Measurements from ENCODE around the gene RDX. TPM values are rescaled to one million over a fixed set of nuclear protein-coding genes. Genes with fewer than 3 reads are reported as not detected.
A peak's percentile ranks its signal among the peaks of the same experiment; 100 is the strongest.

RDX gene
- polyA plus RNA-seq, 1 donor from 2014 or later = 19.6 TPM

DNA sequence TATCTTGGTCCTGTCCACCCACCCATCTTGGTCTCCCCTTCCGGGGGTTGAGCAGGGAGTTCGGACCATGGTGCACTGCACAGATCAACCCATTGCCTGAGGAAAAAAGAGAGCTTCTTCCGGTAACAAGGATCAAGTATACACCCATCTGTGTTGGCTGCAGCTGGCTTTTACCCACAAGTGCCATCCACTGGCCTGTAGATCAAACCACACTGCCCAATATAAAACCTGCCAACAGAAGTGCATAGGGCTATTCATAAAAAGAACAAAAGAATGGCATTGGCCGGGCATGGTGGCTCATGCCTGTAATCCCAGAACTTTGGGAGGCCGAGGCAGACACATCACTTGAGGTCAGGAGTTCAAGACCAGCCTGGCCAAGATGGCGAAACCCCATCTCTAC is 108.7 kb downstream of the RDX start:
- H3K36me3 Mint-ChIP-seq = no peaks in the 10 kb centered on the region
- H3K9me3 Mint-ChIP-seq = peaks cover under 1 to 15% (median 2%) of the 10 kb centered on the region in 3 donors
- H3K4me1 Mint-ChIP-seq = peaks cover 6 to 11% (median 6%) of the 10 kb centered on the region in 3 donors
- H3K27me3 Mint-ChIP-seq = peaks cover 25% of the 10 kb centered on the region
- H3K27ac Mint-ChIP-seq = no peak overlapping the region
- H3K4me3 Mint-ChIP-seq = no peak overlapping the region

GRCh38 chr11:110186867-110187266 is 109.5 kb downstream of the RDX start:
- Mint-ChIP-seq H3K9me3 (peaks cover 0 to 13% (median 2%) of the 10 kb centered on the region in 3 donors), H3K27ac (no peak overlapping the region), H3K27me3 (peaks cover 28% of the 10 kb centered on the region), H3K4me3 (no peak overlapping the region), H3K4me1 (peaks cover 0 to 5% (median 0%) of the 10 kb centered on the region in 3 donors), H3K36me3 (no peaks in the 10 kb centered on the region)

- no peaks in the 10 kb centered on the region for H3K36me3 Mint-ChIP-seq
- H3K4me1 Mint-ChIP-seq = peaks cover 0 to 5% (median 0%) of the 10 kb centered on the region in 3 donors
- no peak overlapping the region for H3K27ac Mint-ChIP-seq
- H3K9me3 Mint-ChIP-seq = peaks cover 0 to 13% (median 2%) of the 10 kb centered on the region in 3 donors
- H3K4me3 Mint-ChIP-seq = no peak overlapping the region
- H3K27me3 Mint-ChIP-seq = peaks cover 29% of the 10 kb centered on the region
Measured at GRCh38 chr11:110186456-110186855, 110.0 kb downstream of the RDX start.

- H3K27me3 Mint-ChIP-seq = peaks cover 27% of the 10 kb centered on the region
- H3K27ac Mint-ChIP-seq = no peak overlapping the region
- H3K9me3 Mint-ChIP-seq = peaks cover 0 to 6% (median 0%) of the 10 kb centered on the region in 3 donors
Measured at GRCh38 chr11:110185599-110185998, 110.8 kb downstream of the RDX start.

GRCh38 chr11:110185121-110185591 is 111.3 kb downstream of the RDX start:
- no peak overlapping the region for H3K27ac Mint-ChIP-seq
- H3K27me3 Mint-ChIP-seq = peaks cover 24% of the 10 kb centered on the region
- no peaks in the 10 kb centered on the region for H3K4me1 Mint-ChIP-seq
- peaks cover 2% of the 10 kb centered on the region for H3K36me3 Mint-ChIP-seq
- H3K4me3 Mint-ChIP-seq = no peak overlapping the region
- H3K9me3 Mint-ChIP-seq = peaks cover 0 to 2% (median 0%) of the 10 kb centered on the region in 3 donors

More at GRCh38 chr11:110185599-110185998, 110.8 kb downstream of the RDX start:
- no peak overlapping the region for H3K4me3 Mint-ChIP-seq
- H3K36me3 Mint-ChIP-seq = peaks cover 2% of the 10 kb centered on the region
- peaks cover 0 to 3% (median 0%) of the 10 kb centered on the region in 3 donors for H3K4me1 Mint-ChIP-seq

DNA sequence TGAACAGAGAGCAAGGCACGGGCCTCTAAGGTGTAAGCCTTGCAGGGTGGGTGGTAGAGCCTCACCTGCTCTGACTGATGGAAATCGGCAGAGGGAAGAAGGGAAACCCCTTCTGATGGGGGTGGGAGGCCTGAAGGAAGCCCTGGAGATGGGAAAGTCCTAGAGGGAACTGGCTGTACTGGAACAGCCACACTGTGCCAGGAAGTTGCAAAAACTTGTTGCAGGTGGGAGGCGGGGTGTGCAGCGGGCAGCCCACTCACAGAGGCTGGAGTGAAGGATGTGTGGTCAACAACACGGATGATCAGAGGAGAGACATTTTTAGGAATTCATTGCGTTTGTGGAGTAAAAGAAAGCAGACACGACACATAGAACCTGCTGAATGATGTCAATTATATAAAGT is 112.0 kb downstream of the RDX start:
- Mint-ChIP-seq H3K4me1 (no peaks in the 10 kb centered on the region), H3K27ac (peak overlapping the region in 1 of 3 donors; percentile 39), H3K9me3 (peaks cover 0 to 1% (median 0%) of the 10 kb centered on the region in 3 donors), H3K27me3 (peaks cover 22% of the 10 kb centered on the region), H3K4me3 (no peak overlapping the region), H3K36me3 (peaks cover 2% of the 10 kb centered on the region)

DNA sequence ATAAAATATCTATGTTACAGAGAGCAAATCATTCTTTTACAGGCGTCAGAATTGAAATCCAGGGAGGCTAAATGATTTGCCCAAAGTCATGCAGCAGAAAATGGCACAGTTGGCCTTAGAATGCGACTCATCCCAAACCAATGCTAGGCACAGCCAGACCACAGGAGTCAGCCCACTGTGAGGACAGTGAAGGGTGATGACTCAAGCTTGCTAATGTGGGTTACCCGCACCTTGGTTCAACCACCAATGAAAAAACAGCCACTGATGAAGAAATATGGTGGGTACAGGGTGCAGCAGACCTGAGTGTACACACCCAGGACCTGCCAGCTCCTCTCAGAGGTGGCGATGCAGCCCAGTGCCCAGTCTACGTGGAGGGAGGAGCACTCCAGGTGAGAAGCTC is 113.5 kb downstream of the RDX start:
- H3K4me3 Mint-ChIP-seq = no peak overlapping the region
- H3K27me3 Mint-ChIP-seq = peaks cover 19% of the 10 kb centered on the region
- no peaks in the 10 kb centered on the region for H3K9me3 Mint-ChIP-seq
- H3K36me3 Mint-ChIP-seq = peaks cover 2% of the 10 kb centered on the region
- no peaks in the 10 kb centered on the region for H3K4me1 Mint-ChIP-seq
- H3K27ac Mint-ChIP-seq = no peak overlapping the region

DNA sequence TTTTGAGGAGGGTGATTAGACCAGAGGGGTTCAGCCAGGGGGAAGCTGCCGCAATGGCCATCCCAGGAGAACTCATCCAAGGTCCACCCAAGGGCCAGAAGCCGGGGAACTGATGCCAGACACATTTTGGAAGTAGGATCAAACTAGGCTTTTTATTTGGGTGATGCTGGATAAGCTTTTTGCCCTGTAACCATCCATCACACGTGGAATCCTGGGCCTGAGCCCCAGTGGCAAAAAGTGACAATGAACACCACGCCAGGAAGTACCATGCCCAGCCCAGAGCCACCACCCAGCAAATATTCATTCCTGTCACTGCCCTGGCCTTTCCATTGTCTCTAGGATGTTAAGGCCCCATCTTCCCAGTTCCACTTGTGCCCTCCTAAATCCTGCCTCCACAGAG is 117.3 kb downstream of the RDX start:
- H3K36me3 Mint-ChIP-seq = peaks cover 2% of the 10 kb centered on the region
- no peaks in the 10 kb centered on the region for H3K9me3 Mint-ChIP-seq
- peaks cover 11% of the 10 kb centered on the region for H3K27me3 Mint-ChIP-seq
- H3K4me3 Mint-ChIP-seq = no peak overlapping the region
- H3K4me1 Mint-ChIP-seq = peaks cover 2 to 3% (median 3%) of the 10 kb centered on the region in 3 donors
- H3K27ac Mint-ChIP-seq = no peak overlapping the region

DNA sequence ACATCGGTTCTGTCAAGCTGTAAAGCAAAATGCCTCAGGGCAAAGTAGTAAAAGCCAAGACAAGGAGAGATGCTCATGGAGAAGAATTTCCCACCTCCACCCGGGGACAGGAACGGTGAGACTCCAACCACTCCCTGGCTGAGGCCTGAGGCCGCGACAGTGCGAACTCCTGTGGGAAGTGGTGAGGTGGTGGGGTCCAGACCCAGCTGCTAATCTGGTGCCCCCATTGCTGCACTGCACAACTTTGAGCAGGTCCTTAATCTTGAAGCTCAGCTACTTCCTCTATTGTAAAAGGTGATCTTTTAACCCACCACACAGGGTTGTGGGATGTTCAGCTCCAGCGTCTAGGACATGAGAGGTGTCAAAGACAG is 119.3 kb downstream of the RDX start:
- Mint-ChIP-seq H3K4me1 (peaks cover 5 to 6% (median 5%) of the 10 kb centered on the region in 3 donors), H3K4me3 (peak overlapping the region in 1 of 4 donors; percentile 8), H3K9me3 (no peaks in the 10 kb centered on the region), H3K27me3 (peaks cover 9% of the 10 kb centered on the region), H3K36me3 (peaks cover 2% of the 10 kb centered on the region), H3K27ac (no peak overlapping the region)

GRCh38 chr11:110176366-110177085 is 119.9 kb downstream of the RDX start:
- H3K4me1 Mint-ChIP-seq = peaks cover 5 to 6% (median 5%) of the 10 kb centered on the region in 3 donors
- H3K9me3 Mint-ChIP-seq = no peaks in the 10 kb centered on the region
- no peak overlapping the region for H3K27ac Mint-ChIP-seq
- peaks cover 5% of the 10 kb centered on the region for H3K27me3 Mint-ChIP-seq
- H3K36me3 Mint-ChIP-seq = peaks cover 2% of the 10 kb centered on the region
- no peak overlapping the region for H3K4me3 Mint-ChIP-seq

DNA sequence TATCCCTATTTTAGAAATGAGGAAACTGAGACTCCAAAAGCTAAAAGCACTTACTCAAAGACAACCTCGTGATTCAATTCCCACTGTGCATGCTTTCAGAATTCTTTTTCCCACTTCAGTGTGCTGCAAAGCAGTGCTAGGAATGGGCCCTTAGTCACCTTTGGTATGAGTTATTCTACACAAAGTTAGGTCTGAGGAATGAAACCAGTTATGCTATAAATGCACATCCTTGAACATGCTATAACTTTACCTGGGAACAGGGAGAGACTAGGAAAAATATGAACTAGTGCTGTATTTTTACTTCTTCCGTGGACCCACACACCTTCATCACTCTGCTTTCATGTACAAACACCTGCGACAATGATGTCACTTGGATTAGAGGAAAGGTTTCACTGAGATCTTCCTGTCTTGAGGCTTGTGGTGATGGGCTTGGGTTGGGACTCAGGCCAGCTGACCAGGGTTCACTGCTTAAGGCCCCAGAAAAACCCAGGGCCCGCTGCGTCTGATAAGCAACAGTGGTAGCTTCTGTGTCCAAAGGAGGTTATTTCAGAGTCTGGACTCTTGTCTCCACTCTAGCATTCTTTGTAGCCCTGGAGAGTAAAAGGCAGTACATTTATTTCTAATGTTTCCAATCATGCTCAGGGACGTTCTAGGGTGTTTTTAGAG is 121.6 kb downstream of the RDX start:
- Mint-ChIP-seq H3K36me3 (no peaks in the 10 kb centered on the region), H3K4me1 (peaks cover 5 to 6% (median 5%) of the 10 kb centered on the region in 3 donors), H3K27ac (no peak overlapping the region), H3K4me3 (peak overlapping the region in 1 of 4 donors; percentile 68), H3K27me3 (peaks cover 3% of the 10 kb centered on the region), H3K9me3 (no peaks in the 10 kb centered on the region)

GRCh38 chr11:110173811-110174644 is 122.4 kb downstream of the RDX start:
- H3K4me3 Mint-ChIP-seq = peak overlapping the region in 1 of 4 donors; percentile 90
- no peaks in the 10 kb centered on the region for H3K36me3 Mint-ChIP-seq
- no peak overlapping the region for H3K27ac Mint-ChIP-seq
- no peaks in the 10 kb centered on the region for H3K9me3 Mint-ChIP-seq
- peaks cover 3% of the 10 kb centered on the region for H3K27me3 Mint-ChIP-seq
- peaks cover 5 to 6% (median 5%) of the 10 kb centered on the region in 3 donors for H3K4me1 Mint-ChIP-seq

DNA sequence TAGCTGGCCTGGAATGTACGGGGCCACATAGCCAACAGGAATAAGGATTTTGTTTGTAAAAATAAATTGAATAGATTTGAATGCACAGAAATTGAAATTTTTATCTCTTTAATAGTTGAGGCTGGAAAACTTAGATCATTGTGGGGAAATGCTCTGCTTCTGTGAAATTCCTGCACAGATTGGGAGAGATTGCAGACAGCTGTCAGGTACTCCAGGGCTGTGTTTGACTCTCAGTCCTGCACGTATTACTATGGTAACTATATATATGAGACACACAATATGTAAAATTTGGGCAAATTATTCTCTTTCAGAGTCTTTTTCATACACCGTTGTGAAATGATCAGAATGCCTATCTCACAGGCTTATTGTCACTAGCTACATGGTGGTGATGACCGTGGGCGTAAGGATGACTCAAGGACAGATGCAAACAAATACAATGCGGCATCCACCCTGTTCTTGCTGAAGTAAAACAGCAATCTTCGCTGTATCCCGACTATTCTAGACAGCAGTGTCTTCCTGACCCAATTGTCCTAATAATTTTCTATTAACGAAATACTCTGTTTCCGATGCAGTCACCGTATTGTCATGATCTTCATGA is 123.8 kb downstream of the RDX start:
- Mint-ChIP-seq H3K36me3 (no peaks in the 10 kb centered on the region), H3K4me1 (peaks cover 5 to 6% (median 5%) of the 10 kb centered on the region in 3 donors), H3K27ac (no peak overlapping the region), H3K9me3 (no peaks in the 10 kb centered on the region), H3K27me3 (peaks cover 3% of the 10 kb centered on the region), H3K4me3 (no peak overlapping the region)

DNA sequence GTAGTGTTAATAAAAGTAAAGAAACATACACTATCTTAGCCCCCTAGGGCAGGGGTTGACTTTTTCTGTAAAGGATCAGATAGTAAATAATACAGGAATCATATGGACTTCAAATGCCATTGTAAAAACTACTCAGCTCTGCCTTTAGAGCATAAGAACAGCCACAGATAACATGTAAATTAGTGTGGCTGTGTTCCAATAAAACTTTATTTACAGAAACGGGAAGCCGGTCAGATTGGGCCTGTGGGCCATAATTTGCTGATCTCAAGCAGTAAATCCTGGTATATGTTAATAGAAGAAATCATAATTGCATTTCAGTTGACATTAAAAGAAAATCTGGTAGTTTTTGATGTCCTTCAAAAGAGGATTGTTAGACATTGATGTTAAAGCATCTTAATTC is 126.7 kb downstream of the RDX start:
- no peak overlapping the region for H3K4me3 Mint-ChIP-seq
- no peaks in the 10 kb centered on the region for H3K36me3 Mint-ChIP-seq
- H3K27ac Mint-ChIP-seq = no peak overlapping the region

More for the DNA sequence above, 126.7 kb downstream of the RDX start:
- Mint-ChIP-seq H3K9me3 (no peaks in the 10 kb centered on the region), H3K4me1 (peaks cover 5 to 6% (median 5%) of the 10 kb centered on the region in 3 donors), H3K27me3 (peaks cover 3% of the 10 kb centered on the region)
